DMS114 treated with DMSO at 0.1 percent for 48 hours (cell line): ENCODE data around the gene INPP5A.
"Not testable (repeated sequence)": the region's sequence is repeated elsewhere in the genome, so short reads cannot be mapped to it uniquely, and the experiment has no call there.

Source experiments
- DNase-seq: peaks from one replicate; lab custom pipeline; 2025; ENCODE audit not compliant: unreplicated experiment; lab: John Stamatoyannopoulos, UW

Gene INPP5A

DNA sequence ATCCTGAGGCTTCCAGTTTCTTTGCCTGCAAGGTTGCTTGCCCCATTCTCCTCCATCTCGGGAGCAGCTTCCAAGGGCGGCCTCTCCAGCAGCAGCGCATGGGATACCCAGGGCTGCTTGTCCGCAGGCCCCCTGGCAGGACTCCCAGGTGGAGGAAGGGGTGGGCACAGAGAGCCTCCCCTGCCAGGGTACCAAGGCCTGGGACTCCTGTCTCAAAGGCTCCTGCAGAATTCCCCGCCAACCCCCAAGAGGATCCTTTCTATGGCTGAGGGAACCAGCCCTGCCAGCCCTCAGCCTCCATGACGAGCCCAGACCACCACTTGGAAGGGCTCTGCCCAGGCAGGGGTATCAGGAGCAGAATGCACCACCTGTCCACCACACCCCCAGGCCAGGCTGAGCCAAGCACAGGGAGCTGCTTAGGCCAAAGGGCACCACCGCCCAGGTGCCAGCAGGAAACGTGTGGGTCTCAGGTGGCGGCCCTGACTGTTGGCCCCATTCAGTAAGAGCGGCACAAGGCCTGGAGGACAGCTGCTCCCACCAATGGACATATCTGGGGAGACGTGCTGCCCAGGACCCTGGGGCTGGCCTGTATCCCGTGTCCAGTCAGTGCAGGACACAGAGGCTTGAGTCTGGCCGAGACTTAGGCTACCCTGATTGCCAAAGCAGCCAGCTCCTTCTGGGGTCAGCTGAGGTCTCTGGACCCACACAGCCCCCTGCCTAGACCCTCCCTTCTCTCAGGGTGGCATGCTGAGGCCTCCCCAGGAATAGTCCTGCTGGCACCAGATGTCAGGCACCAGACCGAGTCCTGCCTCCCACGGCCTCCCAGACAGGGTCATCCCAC lies 33.8 kb upstream of the INPP5A start:
- no peak for DNase-seq

DNA sequence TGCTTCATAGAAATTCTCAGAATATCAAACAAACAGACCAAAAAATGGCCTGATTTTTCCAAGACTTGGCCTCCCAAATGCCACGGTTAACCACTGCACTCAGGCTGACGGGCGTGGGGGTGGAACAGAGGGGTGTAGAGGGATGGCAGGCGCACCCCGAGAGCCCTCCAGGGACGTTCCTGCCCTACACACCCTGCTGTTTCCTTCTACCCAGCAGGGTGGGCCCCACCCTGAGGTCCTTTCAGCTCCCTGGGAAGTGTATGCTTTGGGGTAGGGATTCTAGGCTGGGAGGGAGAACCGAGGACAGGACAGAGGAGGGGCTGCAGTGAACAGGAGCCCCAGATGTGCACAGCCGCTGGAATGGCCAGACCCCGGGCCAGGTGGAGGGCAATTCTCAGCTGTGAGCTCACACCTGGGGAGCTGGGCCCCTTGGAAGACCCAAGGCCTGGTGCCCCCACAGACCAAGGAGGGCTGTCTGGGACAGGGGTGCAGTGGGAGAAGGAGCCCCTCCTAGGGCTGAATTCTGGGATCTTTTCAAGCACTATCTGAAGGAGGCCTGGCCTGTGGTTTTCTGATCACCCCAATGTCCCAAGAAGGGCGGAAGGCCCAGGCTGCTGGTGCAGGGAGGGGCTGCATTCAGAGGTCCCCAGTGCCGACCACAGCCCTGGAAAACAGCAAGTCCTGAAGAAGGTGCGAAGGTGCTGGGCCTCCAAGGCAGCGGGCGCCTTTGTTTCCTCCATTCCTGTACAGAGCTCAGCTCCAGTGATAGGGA lies 32.9 kb upstream of the INPP5A start:
- DNase-seq: no peak

DNA sequence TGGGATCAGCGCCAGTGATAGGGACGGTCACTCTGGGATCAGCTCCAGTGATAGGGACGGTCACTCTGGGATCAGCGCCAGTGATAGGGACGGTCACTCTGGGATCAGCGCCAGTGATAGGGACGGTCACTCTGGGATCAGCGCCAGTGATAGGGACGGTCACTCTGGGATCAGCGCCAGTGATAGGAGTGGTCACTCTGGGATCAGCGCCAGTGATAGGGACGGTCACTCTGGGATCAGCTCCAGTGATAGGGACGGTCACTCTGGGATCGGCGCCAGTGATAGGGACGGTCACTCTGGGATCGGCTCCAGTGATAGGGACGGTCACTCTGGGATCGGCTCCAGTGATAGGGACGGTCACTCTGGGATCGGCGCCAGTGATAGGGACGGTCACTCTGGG lies 32.0 kb upstream of the INPP5A start:
- not testable (repeated sequence) for DNase-seq

DNA sequence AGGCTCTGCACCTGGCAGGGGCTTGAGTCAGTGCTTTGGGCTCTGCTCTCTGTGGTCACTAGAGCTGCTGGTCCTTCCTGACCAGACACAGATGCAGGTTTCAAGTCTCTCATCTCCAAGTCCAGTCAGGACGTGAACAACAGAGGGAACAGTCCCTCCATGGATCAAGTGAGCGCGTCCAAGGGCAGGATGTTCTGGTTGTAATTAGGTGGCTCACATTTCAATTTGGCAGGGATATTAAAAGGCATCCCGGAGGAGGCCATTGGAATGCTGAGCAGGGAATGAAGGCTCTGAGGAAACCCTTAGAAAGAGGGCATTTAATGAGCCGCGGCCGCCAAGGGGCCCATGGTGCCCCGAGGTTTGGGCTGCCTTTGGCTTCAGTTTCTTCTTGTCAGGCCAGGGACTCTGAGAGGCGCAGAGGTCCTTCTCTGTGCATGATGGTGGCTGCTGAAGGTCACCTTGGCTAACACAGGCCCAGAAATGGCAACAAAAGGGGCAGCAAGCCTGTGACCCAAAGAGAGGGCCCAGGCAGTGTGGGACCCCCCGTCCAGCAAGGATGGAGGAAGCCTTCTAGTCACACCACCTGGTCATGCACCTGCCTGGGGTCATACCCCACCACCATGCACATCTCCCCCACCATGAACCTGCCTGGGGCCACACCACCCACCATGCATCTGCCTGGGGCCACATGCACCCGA lies 30.7 kb upstream of the INPP5A start:
- no peak for DNase-seq

DNA sequence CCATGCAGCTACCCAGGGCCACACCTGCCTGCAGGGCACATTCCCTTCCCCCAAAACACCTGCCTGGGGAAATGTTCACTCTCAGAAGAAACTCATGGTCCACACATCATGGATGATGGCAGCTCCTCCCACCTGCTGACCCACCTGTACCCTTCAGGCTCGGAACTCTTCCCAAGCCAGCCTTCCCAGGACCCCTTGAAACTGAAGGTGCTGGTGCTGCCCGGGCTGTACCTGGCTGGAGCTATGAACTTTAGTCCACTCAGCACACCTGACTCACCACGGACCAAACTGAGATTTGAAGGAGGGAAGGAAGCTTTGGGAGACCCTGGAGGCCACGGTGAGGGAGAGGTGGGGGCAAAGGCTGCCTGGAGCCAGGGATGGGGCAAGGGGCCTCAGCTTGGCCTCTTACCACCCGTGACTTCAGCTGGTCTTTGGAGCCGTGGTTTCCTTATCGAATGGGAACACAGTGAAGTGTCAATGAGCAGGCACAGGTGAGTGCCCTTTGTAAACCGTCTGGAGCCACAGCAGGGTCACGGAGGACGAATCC lies 30.1 kb upstream of the INPP5A start:
- no peak for DNase-seq

DNA sequence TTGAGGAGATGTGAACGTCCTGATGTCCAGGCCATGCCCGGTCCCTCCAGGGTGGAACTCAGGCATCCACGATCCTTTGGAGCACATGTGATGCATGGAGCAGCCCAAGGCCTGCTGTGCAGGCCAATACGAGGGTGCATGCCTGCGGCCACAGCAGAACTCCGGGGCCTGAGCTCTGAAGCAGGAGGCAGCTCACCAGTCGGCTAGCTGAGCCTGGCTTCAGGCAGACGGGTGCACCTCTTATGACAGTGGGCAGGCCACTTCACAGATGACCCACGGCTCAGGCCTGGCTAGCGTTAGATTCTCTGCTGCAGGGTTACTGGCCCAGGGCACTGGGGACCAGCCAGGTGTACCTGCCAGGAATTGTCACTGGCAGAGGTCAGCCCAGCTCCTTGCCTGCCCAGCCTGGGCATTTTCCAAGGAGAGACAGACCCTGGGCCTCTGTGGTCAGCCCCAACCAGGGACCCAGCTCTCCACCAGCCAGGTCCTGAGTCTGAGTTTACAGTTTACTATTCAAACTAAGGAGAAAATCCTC lies 29.6 kb upstream of the INPP5A start:
- DNase-seq: no peak

DNA sequence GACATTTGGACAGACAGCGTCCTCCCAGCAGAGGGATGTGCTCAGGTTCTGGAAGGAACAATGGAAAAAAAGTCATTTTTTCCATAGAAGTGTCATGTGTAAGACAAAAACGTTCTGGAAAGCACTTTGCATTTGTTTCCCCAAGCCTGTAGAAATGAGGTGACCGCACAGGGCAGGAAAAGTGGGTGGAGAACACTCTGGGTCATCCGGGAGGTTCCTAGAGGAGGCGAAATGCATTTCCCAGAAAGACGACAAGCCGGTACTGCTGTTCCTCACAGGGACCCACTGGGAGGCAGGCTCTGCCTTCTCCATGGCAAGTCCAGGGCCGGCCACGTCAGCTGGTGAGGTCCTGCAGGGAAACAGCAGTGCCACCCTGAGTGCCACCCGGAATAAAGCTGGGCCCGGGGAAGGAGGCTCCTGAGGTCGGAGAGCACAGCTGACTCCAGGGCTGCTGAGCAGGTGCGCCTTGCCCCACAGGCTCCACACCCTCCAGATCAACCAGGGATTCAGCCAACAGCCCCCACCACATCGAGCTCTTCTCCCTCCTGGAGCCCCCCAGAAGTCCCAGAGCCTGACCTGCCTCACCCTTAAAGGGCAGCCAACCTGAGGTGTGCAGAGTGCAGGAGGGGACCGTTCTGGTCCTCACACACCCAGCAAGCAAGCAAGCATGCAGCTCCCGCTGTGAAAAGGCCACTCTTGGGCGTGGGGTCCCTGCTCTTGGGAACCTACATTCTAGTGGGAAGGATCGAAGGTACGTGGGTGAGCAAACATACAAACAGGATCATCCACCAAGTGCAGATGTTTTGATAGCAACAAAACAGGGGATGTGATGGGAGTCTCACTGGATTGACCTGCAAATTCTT lies 28.8 kb upstream of the INPP5A start:
- DNase-seq: no peak

DNA sequence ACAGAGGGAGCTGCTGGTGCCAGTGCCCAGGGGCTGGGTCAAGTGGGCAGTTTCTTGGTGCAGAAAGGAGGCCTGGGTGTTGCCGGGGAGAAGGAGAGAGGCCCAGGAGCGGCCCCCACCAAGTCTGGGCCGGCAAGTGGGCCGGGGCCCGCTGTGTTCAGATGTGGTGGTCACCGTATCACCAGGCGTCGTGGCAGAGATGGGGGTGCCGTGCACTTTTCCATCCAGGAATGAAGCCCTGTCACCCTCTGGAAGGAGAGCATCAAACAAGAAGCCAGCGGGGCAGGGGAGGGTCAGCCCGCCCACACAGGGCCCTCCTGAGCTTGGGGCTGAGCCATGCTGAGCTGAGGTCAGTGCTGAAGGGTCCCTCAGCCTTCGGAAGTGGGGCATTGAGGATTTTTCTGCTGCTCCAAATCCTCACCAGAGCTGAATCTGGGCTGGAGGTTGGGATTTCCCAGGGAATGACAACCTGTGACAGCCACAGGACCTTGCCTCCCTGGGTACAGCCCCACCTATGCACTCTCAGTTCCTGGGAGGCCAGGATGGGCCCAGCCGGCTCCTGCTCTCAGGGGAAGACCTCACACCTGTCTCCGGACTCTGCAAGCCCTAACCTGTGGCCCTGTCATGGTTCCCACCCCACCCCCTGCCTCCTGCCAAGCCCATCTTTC lies 27.9 kb upstream of the INPP5A start:
- DNase-seq: no peak

DNA sequence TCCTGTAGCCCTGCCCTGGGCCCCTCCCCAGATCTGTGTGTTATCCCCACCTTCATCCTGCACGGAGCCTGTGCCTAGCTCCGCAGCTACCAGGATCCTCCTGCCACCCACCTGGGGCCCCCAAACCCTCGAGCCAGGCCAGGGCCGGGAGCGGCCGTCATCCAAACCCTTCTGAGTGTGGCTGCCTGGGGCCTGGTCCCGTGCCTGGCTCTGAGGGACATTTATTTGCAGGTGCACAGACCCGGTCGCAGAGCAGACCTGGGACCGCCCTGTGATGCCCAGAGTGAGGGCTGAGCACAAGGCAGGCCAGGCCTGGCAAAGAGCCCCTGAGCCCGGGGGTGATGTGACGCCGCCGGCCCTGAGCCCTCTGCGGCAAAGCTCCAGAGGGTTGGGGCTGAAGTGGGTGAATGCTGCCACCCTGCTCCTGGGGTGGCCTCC lies 27.4 kb upstream of the INPP5A start:
- no peak for DNase-seq

DNA sequence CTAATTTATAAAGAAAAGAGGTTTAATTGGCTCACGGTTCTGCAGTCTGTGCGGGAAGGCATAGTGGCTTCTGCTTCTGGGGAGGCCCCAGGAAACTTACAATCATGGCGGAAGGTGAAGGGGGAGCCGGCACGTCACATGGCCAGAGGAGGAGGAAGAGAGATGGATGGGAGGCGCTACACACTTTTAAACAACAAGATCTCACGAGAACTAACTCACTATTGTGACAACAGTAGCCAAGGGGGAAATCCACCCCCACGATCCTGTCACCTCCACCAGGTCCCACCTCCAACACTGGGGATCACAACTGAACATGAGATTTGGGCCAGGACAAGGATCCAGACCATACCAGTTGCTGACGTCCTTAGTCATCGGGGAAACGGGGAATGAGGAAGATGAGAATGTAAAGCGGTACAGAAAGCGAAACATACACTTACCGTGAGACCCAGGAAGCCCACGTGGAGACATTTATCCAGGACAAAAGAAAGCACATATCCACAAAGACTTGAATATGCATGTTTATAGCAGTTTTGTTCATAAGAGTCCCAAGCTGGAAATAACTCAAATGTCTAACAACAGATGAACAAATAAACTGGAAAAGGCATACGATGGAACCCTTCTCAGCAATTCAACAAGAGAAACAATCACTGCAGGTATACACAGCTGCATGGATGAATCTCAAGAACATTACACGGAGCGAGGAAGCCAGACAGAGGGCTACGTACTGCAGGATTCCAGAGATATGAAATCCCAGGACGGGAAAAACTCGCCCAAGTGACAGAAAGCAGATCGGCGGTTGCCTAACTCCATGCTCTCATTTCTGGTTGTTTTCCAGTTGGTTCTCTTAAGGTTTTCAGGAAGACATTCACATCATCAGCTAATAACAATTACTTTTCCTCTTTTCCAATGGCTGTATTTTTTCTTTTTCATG lies 26.2 kb upstream of the INPP5A start:
- DNase-seq: no peak

DNA sequence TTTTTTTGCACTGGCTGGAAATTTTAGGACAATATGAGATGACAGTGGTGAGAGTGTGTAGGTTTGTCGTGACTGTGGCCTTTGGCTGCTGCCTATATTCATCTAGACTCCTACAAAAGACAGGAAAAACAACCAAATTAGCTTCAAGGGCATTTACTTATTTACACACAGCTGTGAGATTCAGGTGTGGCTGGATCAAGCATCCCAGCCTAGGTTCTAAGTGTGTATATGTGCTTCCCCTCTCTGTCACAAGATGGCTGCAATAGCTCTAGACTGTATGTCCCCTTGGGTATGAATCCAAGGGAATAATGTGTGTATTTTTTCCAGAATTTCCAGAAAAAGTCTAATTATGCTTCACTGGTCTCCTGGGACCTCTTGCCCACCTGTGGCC lies 25.5 kb upstream of the INPP5A start:
- no peak for DNase-seq

DNA sequence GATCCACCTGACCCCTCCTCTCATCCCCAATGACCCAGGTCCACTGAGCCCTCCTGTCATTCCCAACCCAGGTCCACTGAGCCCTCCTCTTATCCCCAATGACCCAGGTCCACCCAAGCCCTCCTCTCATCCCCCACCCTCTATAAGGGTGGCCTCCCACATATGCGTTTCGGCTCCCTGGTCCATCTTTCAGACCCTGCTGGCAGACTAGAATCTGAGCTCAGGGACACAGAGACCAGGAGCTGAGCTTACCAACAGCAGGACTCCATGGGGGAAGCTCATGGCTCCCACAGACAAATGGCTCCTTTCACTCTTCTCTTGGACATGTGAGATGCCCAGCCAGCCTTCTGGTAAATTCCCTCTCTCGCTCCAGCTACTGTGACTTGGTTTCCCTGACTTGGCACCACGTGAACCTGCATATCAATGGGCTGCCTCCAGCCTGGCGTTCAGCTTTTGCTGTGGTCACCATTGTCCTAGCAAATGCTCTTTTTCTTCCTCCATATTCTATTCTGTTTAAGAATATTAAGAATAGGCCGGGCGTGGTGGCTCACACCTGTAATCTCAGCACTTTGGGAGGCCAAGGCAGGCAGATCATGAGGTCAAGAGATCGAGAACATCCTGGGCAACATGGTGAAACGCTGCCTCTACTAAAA lies 24.8 kb upstream of the INPP5A start:
- DNase-seq: no peak

DNA sequence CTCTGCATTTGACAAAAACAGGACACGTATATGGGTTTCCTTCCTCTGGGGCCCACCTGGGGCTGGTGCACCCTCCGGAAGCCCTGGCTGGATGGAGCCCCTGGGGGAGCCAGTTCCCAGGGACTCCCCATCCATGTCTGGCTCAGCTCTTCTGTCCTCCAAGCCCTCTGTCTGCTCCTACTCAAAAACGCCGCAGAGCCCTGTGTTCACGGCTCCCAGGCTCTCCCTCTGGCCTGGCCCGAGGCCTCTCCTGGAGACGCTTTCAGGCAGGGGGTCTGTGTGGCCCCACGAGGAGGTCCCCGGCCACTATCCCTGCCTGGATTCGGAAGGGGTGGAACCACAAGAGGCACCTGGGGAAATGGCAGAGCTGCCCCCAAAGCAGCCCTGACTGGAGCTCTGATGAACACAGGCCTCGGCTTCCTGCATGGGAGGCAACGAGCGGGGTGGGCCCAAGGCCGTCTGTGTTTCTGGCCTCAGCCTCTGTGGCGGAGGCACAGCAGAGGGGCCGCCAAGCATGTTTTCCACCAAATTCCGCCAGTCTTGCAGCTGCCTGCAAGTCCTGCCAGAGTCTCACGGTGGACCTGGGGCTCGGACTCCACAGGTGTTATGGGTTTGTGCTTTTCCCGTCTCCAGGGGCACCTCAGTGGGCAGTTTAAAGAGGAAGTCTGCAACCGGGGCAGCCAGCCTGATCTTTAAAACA lies 22.6 kb upstream of the INPP5A start:
- DNase-seq: no peak

DNA sequence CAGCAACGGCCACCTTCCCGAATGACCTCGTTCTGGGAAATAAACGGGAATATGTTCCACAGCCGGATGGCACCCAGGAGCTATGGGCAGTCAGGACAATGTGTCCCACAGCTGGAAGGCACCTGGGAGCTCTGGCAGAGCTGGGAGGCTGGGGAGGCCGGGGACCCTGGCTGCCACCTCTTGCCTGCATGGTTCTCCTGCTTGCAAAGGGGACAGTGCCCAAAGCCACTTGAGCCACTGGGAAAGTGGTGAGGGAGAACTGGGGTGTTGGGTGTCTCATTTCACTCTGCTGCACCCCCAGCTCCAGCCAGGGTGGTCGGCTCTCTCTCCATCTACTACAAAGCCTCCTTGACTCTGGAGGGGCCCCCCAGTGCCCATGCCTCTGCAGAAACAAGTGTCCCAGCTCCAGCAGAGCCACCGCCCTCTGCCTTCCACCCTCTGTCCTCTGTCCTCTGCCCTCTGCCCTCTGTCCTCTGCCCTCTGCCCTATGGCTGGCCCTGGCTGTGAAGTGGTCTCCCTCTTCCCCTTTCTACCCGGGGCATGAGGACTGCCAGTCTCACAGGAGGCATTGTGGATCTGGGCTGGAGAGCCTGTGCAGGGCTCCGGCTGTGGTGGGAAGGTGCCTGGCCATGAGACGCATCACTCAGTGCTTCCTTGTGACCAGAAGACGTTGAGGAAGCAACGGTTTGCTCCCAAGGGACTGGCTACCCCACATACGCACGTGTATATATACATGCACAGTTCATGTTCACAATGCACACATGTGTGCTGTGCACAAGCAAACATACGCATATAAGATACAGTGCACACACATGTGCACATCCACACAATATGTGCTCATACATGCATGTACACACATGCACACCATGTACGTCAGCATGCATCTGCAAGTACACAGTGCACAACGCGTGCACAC lies 21.5 kb upstream of the INPP5A start:
- no peak for DNase-seq

DNA sequence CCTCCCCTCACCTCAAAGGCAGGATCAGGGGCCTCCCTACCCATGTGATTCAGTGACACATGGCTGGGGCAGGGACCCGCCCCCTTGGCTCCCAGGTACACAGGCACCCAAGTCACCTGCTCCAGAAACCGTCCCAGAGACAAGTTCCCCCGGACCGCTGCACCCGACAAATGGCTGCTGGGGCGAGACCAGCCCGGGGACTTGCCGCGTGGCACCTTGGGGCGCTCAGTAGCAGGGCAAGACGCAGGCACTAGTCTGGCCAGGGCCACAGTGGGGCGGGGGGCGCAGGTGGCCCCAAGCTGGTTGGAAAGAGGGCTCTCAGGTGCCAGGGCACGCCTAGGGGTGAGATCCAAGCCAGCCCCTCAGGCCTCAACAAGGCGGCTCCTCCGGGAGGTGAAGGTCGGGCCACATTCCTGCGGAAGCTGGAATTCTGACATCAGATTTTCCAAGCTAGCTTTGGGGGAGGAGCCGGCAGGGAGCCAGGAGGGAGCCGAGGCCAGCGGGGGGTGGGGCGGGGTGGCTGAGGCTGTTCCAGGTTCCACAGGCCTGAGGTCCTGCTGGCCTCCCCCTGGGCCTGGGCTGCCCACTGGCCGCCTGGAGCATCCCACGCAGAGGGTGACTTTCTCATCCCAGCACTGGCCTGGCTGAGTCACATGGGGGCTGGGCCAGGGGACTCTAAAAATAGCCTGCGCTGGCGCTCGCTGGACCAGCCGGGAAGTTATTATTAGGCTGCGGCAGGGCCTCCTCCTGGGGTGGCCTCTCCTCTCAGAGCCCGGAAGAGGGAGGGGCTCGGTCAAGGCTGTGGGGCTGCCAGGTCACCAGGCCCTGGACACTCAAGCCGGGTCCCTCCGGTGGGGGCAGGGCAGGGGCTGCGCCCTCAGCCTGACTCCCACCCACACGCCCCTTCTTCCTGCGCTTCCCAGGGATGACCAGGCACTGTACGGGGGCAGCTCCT lies 20.5 kb upstream of the INPP5A start:
- no peak for DNase-seq
